HT1080 (cell line): ENCODE results near the gene FAM9C. TPM values are rescaled to one million over a fixed set of nuclear protein-coding genes. Genes with fewer than 3 reads are reported as not detected.

Source experiments
- total RNA-seq: library from RNA; depleted of rRNA; stranded (reverse); fragments of >200 nt; shearing (Covaris generic); gene quantifications from 2 replicates; pipeline ENCODE4 v1.2.3, GENCODE V29; 2014; rRNA removed

FAM9C gene
- total RNA-seq, 1 experiment from 2014 or later, result not detected

Other genes with a start within 250 kb of the FAM9C start
- gene TLR7, start 177.5 kb downstream of the FAM9C start, total RNA-seq, result not detected in 2 replicates
- gene TLR8, start 138.0 kb downstream of the FAM9C start, total RNA-seq, result not detected in 2 replicates
- 12.1 and 20.4 TPM in 2 replicates for gene TMSB4X, start 69.5 kb downstream of the FAM9C start, total RNA-seq